Measurements from ENCODE around the gene GNAT3. TPM values are rescaled to one million over a fixed set of nuclear protein-coding genes. Genes with fewer than 3 reads are reported as not detected.
A peak's percentile ranks its signal among the peaks of the same experiment; 100 is the strongest.

GNAT3 gene
- polyA plus RNA-seq, 1 experiment = not detected

GRCh38 chr7:80498481-80499349, 13.1 kb downstream of the GNAT3 start:
- no peak for TF ChIP-seq CTCF (IDR thresholded peaks at IDR 0.05; ENCODE audit: insufficient read depth, low read depth, low read length)
- ChIA-PET CTCF (interaction anchor here (1.2 to 1.5 kb wide), 2 partner anchors 16 to 20 kb away, joined by 3 to 4 read pairs; no protein-coding TSS in a partner anchor), POLR2A (no interaction called here)
- no peak for DNase-seq (ENCODE audit: low read depth)
- Histone ChIP-seq H3K36me3 (ENCODE audit: control insufficient read depth, insufficient read depth, low read length) (no peaks in the 10 kb centered on the region), H3K4me3 (ENCODE audit: low read depth, low read length) (no peak overlapping the region), H3K27me3 (ENCODE audit: control insufficient read depth, insufficient read depth, low read length) (no peaks in the 10 kb centered on the region)

GRCh38 chr7:80496586-80496985, 15.3 kb downstream of the GNAT3 start:
- DNase-seq (ENCODE audit: low read depth) = no peak
- no peaks in the 10 kb centered on the region for H3K27me3 ChIP-seq (ENCODE audit: control insufficient read depth, insufficient read depth, low read length)
- TF ChIP-seq CTCF (IDR thresholded peaks at IDR 0.05; ENCODE audit: insufficient read depth, low read depth, low read length) = no peak
- CTCF ChIA-PET = no interaction called here
- H3K4me3 ChIP-seq (ENCODE audit: low read depth, low read length) = no peak overlapping the region
- POLR2A ChIA-PET = no interaction called here
- H3K36me3 ChIP-seq (ENCODE audit: control insufficient read depth, insufficient read depth, low read length) = no peaks in the 10 kb centered on the region

GRCh38 chr7:80493121-80493849, 18.6 kb downstream of the GNAT3 start:
- DNase-seq (ENCODE audit: low read depth) = no peak
- Histone ChIP-seq H3K36me3 (ENCODE audit: control insufficient read depth, insufficient read depth, low read length) (no peaks in the 10 kb centered on the region), H3K27me3 (ENCODE audit: control insufficient read depth, insufficient read depth, low read length) (no peaks in the 10 kb centered on the region), H3K4me3 (ENCODE audit: low read depth, low read length) (no peak overlapping the region)
- ChIA-PET POLR2A (no interaction called here), CTCF (no interaction called here)
- TF ChIP-seq CTCF (IDR thresholded peaks at IDR 0.05; ENCODE audit: insufficient read depth, low read depth, low read length) = no peak

- H3K4me3 ChIP-seq (ENCODE audit: low read depth, low read length) = no peak overlapping the region
- CTCF ChIA-PET = no interaction called here
- H3K27me3 ChIP-seq (ENCODE audit: control insufficient read depth, insufficient read depth, low read length) = no peaks in the 10 kb centered on the region
- TF ChIP-seq CTCF (IDR thresholded peaks at IDR 0.05; ENCODE audit: insufficient read depth, low read depth, low read length) = no peak
- no peak for DNase-seq (ENCODE audit: low read depth)
- no peaks in the 10 kb centered on the region for H3K36me3 ChIP-seq (ENCODE audit: control insufficient read depth, insufficient read depth, low read length)
- POLR2A ChIA-PET = no interaction called here
These were observed 20.4 kb downstream of the GNAT3 start for GRCh38 chr7:80491462-80491861.

- Histone ChIP-seq H3K27me3 (ENCODE audit: control insufficient read depth, insufficient read depth, low read length) (no peaks in the 10 kb centered on the region), H3K36me3 (ENCODE audit: control insufficient read depth, insufficient read depth, low read length) (no peaks in the 10 kb centered on the region), H3K4me3 (ENCODE audit: low read depth, low read length) (no peak overlapping the region)
- TF ChIP-seq CTCF (IDR thresholded peaks at IDR 0.05; ENCODE audit: insufficient read depth, low read depth, low read length) = no peak
- POLR2A ChIA-PET = no interaction called here
- CTCF ChIA-PET = interaction anchor here (0.6 kb wide), 1 partner anchor 400 kb away, joined by 3 read pairs; no protein-coding TSS in a partner anchor
- DNase-seq (ENCODE audit: low read depth) = peak; percentile 46
These were observed 23.0 kb downstream of the GNAT3 start for GRCh38 chr7:80488851-80489370.

Data from BJ (cell line).